Measurements from ENCODE around the gene AGXT2.

DNA sequence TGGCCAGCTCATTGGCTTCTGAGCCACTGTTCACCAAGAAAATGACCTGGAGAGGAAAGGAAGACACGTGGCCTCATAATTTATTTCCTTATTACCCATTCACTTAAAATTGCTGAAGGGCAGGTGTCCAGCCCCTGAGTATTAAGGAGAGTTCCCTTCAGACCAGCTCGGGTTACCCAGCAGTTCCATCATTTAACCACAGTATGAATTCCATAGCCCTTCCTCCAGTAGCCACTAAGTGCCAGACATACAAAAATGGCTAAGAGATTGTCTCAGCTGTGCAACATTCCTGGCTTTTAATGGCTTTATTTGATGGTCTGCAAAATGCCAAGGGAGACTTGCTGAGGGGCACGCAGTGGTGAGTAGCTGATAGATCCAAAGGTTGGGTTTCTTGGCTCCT is 12.5 kb downstream of the AGXT2 start:
- TF ChIP-seq, protein P1, sequence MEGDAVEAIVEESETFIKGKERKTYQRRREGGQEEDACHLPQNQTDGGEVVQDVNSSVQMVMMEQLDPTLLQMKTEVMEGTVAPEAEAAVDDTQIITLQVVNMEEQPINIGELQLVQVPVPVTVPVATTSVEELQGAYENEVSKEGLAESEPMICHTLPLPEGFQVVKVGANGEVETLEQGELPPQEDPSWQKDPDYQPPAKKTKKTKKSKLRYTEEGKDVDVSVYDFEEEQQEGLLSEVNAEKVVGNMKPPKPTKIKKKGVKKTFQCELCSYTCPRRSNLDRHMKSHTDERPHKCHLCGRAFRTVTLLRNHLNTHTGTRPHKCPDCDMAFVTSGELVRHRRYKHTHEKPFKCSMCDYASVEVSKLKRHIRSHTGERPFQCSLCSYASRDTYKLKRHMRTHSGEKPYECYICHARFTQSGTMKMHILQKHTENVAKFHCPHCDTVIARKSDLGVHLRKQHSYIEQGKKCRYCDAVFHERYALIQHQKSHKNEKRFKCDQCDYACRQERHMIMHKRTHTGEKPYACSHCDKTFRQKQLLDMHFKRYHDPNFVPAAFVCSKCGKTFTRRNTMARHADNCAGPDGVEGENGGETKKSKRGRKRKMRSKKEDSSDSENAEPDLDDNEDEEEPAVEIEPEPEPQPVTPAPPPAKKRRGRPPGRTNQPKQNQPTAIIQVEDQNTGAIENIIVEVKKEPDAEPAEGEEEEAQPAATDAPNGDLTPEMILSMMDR (IDR thresholded peaks at IDR 0.05): no peak
- TF ChIP-seq PRDM15 (CRISPR knock-in tag; IDR thresholded peaks at IDR 0.05) (no peak), ETV6 (CRISPR knock-in tag; IDR thresholded peaks at IDR 0.05) (no peak), SMAD3 (CRISPR knock-in tag; IDR thresholded peaks at IDR 0.05; ENCODE audit: borderline replicate concordance) (no peak), ZNF317 (CRISPR knock-in tag; IDR thresholded peaks at IDR 0.05; ENCODE audit: borderline replicate concordance, low read depth) (no peak)

Measured in WTC11 (cell line).